IPS-18c (cell line): ENCODE measurements around the gene GUCA2B.

ENCODE experiments used
- H3K4me3 ChIP-seq: 2 replicates; pipeline ENCODE4 v1.7.0; 2013; ENCODE audit warnings: low read depth, mild to moderate bottlenecking, low read length, moderate library complexity; ENCODE audit not compliant: insufficient read depth
- H3K9me3 ChIP-seq: one replicate; pipeline ENCODE4 v1.6.1; 2013; ENCODE audit warnings: mild to moderate bottlenecking, low read length, moderate library complexity; ENCODE audit not compliant: control insufficient read depth, insufficient read depth

Gene GUCA2B

GRCh38 chr1:42157667-42158066, 4.5 kb downstream of the GUCA2B start:
- H3K9me3 ChIP-seq = no peaks in the 10 kb centered on the region
- H3K4me3 ChIP-seq = no peak overlapping the region

GRCh38 chr1:42158189-42158588, 5.0 kb downstream of the GUCA2B start:
- H3K4me3 ChIP-seq = no peak overlapping the region

GRCh38 chr1:42162181-42162580, 9.0 kb downstream of the GUCA2B start:
- Histone ChIP-seq H3K9me3 (no peaks in the 10 kb centered on the region), H3K4me3 (no peak overlapping the region)

More at GRCh38 chr1:42158189-42158588, 5.0 kb downstream of the GUCA2B start:
- no peaks in the 10 kb centered on the region for H3K9me3 ChIP-seq

- Histone ChIP-seq H3K4me3 (no peak overlapping the region), H3K9me3 (no peaks in the 10 kb centered on the region)
Observed at GRCh38 chr1:42163114-42163513, 9.9 kb downstream of the GUCA2B start.

DNA sequence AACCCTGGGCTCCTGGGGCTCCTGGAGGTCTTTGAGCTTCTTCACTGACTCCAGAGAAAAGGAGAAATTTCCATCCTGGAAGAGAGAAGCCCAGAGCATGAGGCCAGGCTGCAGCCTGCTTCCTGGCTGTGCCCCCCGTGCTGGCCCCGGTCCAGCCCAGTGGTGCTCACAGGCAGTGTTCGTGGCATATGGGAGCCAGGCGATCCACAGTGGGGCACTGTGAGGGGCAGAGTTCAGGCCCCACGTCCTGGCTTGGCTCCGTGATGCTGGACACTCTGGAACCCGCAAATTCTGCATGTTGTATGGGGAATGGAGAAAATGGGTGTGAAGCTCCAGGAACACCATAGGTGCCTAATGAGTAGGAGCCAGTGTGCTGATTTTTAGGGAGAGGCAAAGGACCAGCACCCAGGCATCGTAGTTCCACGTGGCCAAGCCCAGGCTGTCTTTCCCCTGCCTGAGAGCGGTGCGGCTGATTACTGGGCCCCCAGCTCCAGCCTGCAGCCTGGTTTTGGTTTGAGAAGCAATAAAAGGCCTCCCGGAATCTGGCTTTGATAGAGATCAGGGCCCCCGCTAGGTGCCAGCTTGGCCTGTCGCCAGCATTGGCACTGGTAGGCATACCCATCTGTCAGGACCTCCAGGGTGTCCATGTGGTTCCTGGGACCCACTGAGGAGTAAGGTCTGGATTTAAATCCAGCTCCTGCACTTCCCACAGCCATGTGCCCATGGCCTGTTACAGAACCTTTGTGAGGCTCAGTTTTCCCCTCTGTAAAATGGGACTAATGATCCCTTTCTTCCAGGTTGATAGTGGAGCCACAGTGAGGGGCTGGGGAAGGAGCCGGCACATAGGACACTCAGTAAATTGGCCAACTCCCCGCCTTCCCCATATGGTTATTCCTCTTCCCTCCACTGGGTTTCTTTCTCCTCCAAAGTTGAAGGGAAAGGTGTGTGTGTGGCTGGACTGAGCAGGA, 10.6 kb downstream of the GUCA2B start:
- Histone ChIP-seq H3K9me3 (no peaks in the 10 kb centered on the region), H3K4me3 (no peak overlapping the region)

- Histone ChIP-seq H3K9me3 (no peaks in the 10 kb centered on the region), H3K4me3 (no peak within 1 kb of the TSS)
Observed at GRCh38 chr1:42164551-42165420, 11.6 kb downstream of the GUCA2B start, which contains the start of gene GUCA2A. GUCA2A (minus strand) TSS chr1:42164745; CDS start chr1:42164712, 33 bp downstream.

- Histone ChIP-seq H3K9me3 (no peaks in the 10 kb centered on the region), H3K4me3 (no peak overlapping the region)
Observed at GRCh38 chr1:42165511-42166210, 12.5 kb downstream of the GUCA2B start.

GRCh38 chr1:42167611-42168390, 14.6 kb downstream of the GUCA2B start:
- no peaks in the 10 kb centered on the region for H3K9me3 ChIP-seq
- no peak overlapping the region for H3K4me3 ChIP-seq

GRCh38 chr1:42168391-42168670, 15.1 kb downstream of the GUCA2B start:
- H3K9me3 ChIP-seq = no peaks in the 10 kb centered on the region
- H3K4me3 ChIP-seq = no peak overlapping the region

DNA sequence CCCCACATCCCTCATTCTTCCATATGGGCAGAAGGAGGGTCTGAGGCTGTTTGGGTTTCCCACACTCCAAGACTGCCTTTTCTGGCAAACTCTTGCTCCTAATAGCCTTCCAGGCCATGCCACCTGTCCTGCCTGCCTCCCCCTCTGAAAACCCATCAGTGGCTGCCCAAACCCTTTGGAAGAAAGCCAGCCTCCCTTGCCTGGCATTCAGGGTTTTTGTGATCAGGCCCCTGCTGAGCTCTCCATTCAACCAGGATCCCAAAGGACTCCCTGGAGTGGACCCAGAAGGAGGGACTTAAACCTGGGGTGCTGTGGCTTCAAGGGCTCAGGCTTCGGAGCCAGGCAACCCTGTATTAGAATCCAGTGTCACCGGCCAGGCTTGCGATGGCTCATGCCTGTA, 15.6 kb downstream of the GUCA2B start:
- no peak overlapping the region for H3K4me3 ChIP-seq
- no peaks in the 10 kb centered on the region for H3K9me3 ChIP-seq

- H3K9me3 ChIP-seq = no peaks in the 10 kb centered on the region
- H3K4me3 ChIP-seq = no peak overlapping the region
Observed at GRCh38 chr1:42170779-42171621, 17.8 kb downstream of the GUCA2B start.

GRCh38 chr1:42171679-42172266, 18.6 kb downstream of the GUCA2B start:
- Histone ChIP-seq H3K9me3 (no peaks in the 10 kb centered on the region), H3K4me3 (no peak overlapping the region)

GRCh38 chr1:42172381-42173133, 19.3 kb downstream of the GUCA2B start:
- no peak overlapping the region for H3K4me3 ChIP-seq
- no peaks in the 10 kb centered on the region for H3K9me3 ChIP-seq

DNA sequence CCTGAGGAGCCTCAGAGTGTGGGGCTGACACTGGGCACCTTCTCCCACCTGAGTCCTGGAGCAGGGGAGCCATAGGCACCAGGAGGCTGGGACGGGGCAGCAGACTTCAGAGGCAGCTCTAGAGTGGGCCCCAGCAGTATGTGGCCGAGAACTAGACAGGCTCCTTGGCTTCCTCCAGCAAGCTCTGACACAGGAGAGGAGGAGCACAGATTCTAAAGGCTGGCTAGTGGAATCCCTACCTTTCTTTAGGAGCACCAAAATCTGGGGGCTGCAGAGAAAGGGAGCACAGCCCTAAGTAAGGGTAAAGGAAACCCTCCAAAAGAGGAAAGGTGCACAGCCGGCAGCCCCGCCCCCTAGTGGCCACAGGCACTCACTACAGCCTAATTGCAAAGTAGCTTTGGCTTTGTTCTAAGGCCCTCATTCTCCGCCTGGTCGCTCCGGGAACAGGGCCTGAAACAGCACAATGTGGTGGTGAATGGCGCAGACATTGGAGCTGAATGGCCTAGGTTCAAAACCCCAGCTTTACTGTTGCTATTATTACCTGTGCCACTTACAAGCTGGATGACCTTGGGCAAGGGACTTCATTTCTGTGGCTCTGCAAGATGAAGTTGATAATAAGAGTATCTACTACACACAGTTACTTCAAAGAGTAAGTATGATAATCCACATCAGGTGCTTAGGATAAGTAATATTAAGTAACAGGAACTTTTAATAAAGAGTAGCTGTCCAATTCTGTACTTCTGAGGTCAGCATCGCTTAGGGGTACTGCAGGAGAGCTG, 20.1 kb downstream of the GUCA2B start:
- no peak overlapping the region for H3K4me3 ChIP-seq

More for the DNA sequence above, 20.1 kb downstream of the GUCA2B start:
- no peaks in the 10 kb centered on the region for H3K9me3 ChIP-seq
